Activated T-cell treated with anti-CD3 and anti-CD28 coated beads for 24 hours (primary cell): Measurements from ENCODE around the gene GNB1.
"Not testable (repeated sequence)": the region's sequence is repeated elsewhere in the genome, so short reads cannot be mapped to it uniquely, and the experiment has no call there.

Source experiments
- DNase-seq: peaks from one replicate; pipeline ENCODE4 v3.0.0-alpha.2; 2020; ENCODE audit warnings: low read depth

GNB1 gene

DNA sequence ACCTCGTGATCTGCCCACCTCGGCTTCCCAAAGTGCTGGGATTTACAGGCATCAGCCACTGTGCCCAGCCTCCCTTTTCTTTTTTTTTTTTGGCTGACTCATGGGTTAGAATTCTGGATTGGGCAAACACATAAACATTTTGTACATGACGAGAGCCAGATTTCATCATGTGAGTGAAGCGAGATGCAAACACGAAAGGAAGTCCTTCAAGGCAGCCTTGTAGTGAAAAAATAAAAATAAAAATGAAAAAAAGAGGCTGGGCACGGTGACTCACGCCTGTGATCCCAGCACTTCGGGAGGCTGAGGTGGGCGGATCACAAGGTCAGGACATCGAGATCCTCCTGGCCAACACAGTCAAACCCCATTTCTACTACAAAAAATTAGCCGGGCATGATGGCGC, 149.9 kb downstream of the GNB1 start:
- DNase-seq: not testable (repeated sequence)

GRCh38 chr1:1738799-1739337, 152.0 kb downstream of the GNB1 start:
- DNase-seq: not testable (repeated sequence)

GRCh38 chr1:1737675-1738590, 153.0 kb downstream of the GNB1 start:
- not testable (repeated sequence) for DNase-seq
